Measurements from ENCODE around the gene RBM46.

RBM46 gene

GRCh38 chr4:154781126-154781982, at the start of gene RBM46:
Gene RBM46 (plus strand): TSS chr4:154781272. CDS start chr4:154796753, 15,481 bp downstream.
- no peak for DNase-seq

GRCh38 chr4:154731756-154732155, 49.3 kb upstream of the RBM46 start:
- no peak for DNase-seq

- no peak for DNase-seq
Measured at GRCh38 chr4:154732669-154733068, 48.4 kb upstream of the RBM46 start.

- DNase-seq: no peak
Measured at GRCh38 chr4:154736770-154737169, 44.3 kb upstream of the RBM46 start.

- no peak for DNase-seq
Measured at GRCh38 chr4:154738426-154738825, 42.6 kb upstream of the RBM46 start.

- DNase-seq: no peak
Measured at GRCh38 chr4:154739111-154739510, 42.0 kb upstream of the RBM46 start.

GRCh38 chr4:154740462-154740861, 40.6 kb upstream of the RBM46 start:
- DNase-seq: no peak

- no peak for DNase-seq
Measured at GRCh38 chr4:154741131-154741665, 39.9 kb upstream of the RBM46 start.

- no peak for DNase-seq
Measured at GRCh38 chr4:154741922-154742850, 38.9 kb upstream of the RBM46 start.

GRCh38 chr4:154743683-154744340, 37.3 kb upstream of the RBM46 start, which contains the start of gene LRAT:
Gene LRAT (plus strand): TSS chr4:154744000. CDS start chr4:154744327, 327 bp downstream.
- DNase-seq: peak; percentile 36

- DNase-seq: no peak
Measured at GRCh38 chr4:154744341-154744926, 36.6 kb upstream of the RBM46 start.

- no peak for DNase-seq
Measured at GRCh38 chr4:154757713-154758112, 23.4 kb upstream of the RBM46 start.

- DNase-seq: no peak
Measured at GRCh38 chr4:154760895-154761294, 20.2 kb upstream of the RBM46 start.

GRCh38 chr4:154778264-154778663, 2.8 kb upstream of the RBM46 start:
- DNase-seq: no peak

GRCh38 chr4:154779362-154779947, 1.6 kb upstream of the RBM46 start:
- DNase-seq: no peak

- DNase-seq: no peak
Measured at GRCh38 chr4:154781983-154782293, 866 bp downstream of the RBM46 start.

- DNase-seq: no peak
Measured at GRCh38 chr4:154807042-154807630, 26.1 kb downstream of the RBM46 start.

- no peak for DNase-seq
Measured at GRCh38 chr4:154818230-154818629, 37.2 kb downstream of the RBM46 start.

GRCh38 chr4:154822775-154823174, 41.7 kb downstream of the RBM46 start:
- no peak for DNase-seq

- no peak for DNase-seq
Measured at GRCh38 chr4:154836030-154836429, 55.0 kb downstream of the RBM46 start.

GRCh38 chr4:154836513-154836912, 55.4 kb downstream of the RBM46 start:
- DNase-seq: no peak

GRCh38 chr4:154838155-154838554, 57.1 kb downstream of the RBM46 start:
- no peak for DNase-seq

All from activated naive CD4-positive, alpha-beta T cell treated with anti-CD3 and anti-CD28 coated beads, Interleukin-2, amount 50 U/mL, for 16 hours (primary cell).